Measurements from ENCODE around the gene TTC21B.

Gene TTC21B

GRCh38 chr2:165876712-165877111, 76.9 kb downstream of the TTC21B start:
- DNase-seq (ENCODE audit: low read depth), result no peak
- H3K4me3 ChIP-seq (ENCODE audit: low read depth, low read length), result no peak overlapping the region
- no peak for TF ChIP-seq CTCF (IDR thresholded peaks at IDR 0.05; ENCODE audit: control insufficient read depth, extremely low read depth, insufficient read depth)

GRCh38 chr2:165876269-165876668, 77.3 kb downstream of the TTC21B start:
- H3K4me3 ChIP-seq (ENCODE audit: low read depth, low read length), result no peak overlapping the region
- DNase-seq (ENCODE audit: low read depth), result no peak
- no peak for TF ChIP-seq CTCF (IDR thresholded peaks at IDR 0.05; ENCODE audit: control insufficient read depth, extremely low read depth, insufficient read depth)

- TF ChIP-seq CTCF (IDR thresholded peaks at IDR 0.05; ENCODE audit: control insufficient read depth, extremely low read depth, insufficient read depth), result peak; percentile 63
- no peak overlapping the region for H3K4me3 ChIP-seq (ENCODE audit: low read depth, low read length)
- peak; percentile 59 for DNase-seq (ENCODE audit: low read depth)
Observed at GRCh38 chr2:165874445-165875039, 79.0 kb downstream of the TTC21B start.

- TF ChIP-seq CTCF (IDR thresholded peaks at IDR 0.05; ENCODE audit: control insufficient read depth, extremely low read depth, insufficient read depth), result no peak
- no peak for DNase-seq (ENCODE audit: low read depth)
- no peak overlapping the region for H3K4me3 ChIP-seq (ENCODE audit: low read depth, low read length)
Observed at GRCh38 chr2:165872101-165872791, 81.3 kb downstream of the TTC21B start.

GRCh38 chr2:165871025-165871424, 82.6 kb downstream of the TTC21B start:
- DNase-seq (ENCODE audit: low read depth), result no peak
- no peak for TF ChIP-seq CTCF (IDR thresholded peaks at IDR 0.05; ENCODE audit: control insufficient read depth, extremely low read depth, insufficient read depth)

GRCh38 chr2:165870346-165870745, 83.2 kb downstream of the TTC21B start:
- TF ChIP-seq CTCF (IDR thresholded peaks at IDR 0.05; ENCODE audit: control insufficient read depth, extremely low read depth, insufficient read depth), result no peak
- no peak for DNase-seq (ENCODE audit: low read depth)
- H3K4me3 ChIP-seq (ENCODE audit: low read depth, low read length), result no peak overlapping the region

More at GRCh38 chr2:165871025-165871424, 82.6 kb downstream of the TTC21B start:
- no peak overlapping the region for H3K4me3 ChIP-seq (ENCODE audit: low read depth, low read length)

All from LNCaP clone FGC (cell line).